Cerebellar nuclear complex (tissue), 1 donor: ENCODE measurements around the gene MAP1B.
"Not testable (repeated sequence)": the region's sequence is repeated elsewhere in the genome, so short reads cannot be mapped to it uniquely, and the experiment has no call there.

Experiments used
- DNase-seq, 2 experiments: peaks; one replicate each; lab custom pipeline; 2025; lab: John Stamatoyannopoulos, UW

MAP1B gene

GRCh38 chr5:72161951-72162350 lies 54.7 kb downstream of the MAP1B start:
- DNase-seq: no peak

- no peak for DNase-seq
These were observed 56.2 kb downstream of the MAP1B start for GRCh38 chr5:72163349-72163983.

- DNase-seq: peak in 1 of 2 experiments; percentile 53
These were observed 59.0 kb downstream of the MAP1B start for GRCh38 chr5:72166070-72166979.

DNA sequence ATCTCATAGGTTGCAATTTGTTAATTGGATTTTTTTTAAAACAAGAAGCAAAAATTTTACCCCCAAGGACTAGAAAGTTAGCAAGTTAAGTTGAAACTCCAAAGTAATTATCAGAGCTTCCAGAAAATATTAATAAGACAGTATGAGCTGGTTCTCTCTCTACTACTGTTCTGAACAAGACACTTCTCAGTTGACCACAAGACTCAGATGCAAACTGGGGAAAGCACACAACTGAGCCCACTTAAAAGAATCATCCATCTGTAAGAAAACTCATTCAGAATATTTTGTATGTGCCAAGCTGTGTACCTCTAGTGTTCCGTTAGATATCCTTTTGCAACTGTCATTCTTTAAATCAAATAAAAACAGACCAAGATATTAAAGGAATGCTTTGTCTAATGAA lies 60.0 kb downstream of the MAP1B start:
- DNase-seq: no peak

GRCh38 chr5:72167804-72168203 lies 60.5 kb downstream of the MAP1B start:
- peak in 1 of 2 experiments; percentile 44 for DNase-seq

GRCh38 chr5:72170101-72170500 lies 62.8 kb downstream of the MAP1B start:
- no peak for DNase-seq

GRCh38 chr5:72171181-72171580 lies 63.9 kb downstream of the MAP1B start:
- DNase-seq: not testable (repeated sequence)

DNA sequence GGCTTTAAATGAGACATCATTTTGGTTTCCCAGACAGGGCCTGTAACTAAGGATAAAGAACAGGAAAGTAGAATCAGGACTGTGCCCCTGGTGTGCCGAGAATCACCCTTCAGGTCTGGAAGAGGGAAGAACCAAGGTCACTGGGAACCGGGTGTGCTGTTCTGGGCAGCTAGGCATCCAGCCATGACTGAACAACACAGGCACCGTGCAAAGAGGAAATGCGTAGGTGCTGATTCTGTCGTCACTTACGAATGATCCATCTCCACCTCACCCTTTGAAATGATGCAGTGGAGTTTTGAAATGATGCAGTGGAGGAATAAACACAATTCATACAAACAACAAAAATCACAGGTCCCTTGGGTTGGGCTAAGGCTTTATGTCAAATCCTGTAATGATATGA lies 64.4 kb downstream of the MAP1B start:
- no peak for DNase-seq

GRCh38 chr5:72172786-72173185 lies 65.5 kb downstream of the MAP1B start:
- no peak for DNase-seq

- no peak for DNase-seq
These were observed 70.3 kb downstream of the MAP1B start for GRCh38 chr5:72177538-72177937.

- DNase-seq: no peak
These were observed 71.9 kb downstream of the MAP1B start for GRCh38 chr5:72179028-72179815.

GRCh38 chr5:72179816-72180440 lies 72.7 kb downstream of the MAP1B start:
- peak in 1 of 2 experiments; percentile 62 for DNase-seq

- no peak for DNase-seq
These were observed 73.7 kb downstream of the MAP1B start for GRCh38 chr5:72180925-72181324.

GRCh38 chr5:72182686-72183085 lies 75.4 kb downstream of the MAP1B start:
- no peak for DNase-seq

- DNase-seq: no peak
These were observed 75.8 kb downstream of the MAP1B start for GRCh38 chr5:72183101-72183520.

DNA sequence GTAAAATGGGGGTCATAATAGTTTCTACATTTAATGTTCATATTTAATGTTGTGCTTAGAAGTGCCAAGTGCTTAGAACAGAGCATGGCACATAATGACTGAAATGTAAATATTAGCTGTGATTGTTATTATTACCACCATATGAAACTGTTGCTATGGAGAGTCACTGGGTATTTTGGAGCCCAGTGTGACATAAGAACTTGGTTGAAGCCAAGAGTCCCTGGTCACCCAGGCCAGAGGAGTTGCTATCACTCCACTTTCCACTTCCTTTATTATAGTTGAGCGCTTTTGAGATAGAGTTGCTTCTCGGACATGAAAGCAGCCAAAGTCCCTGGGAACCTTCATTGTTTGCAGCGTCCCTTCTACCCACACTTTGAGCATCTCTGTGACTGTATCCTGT lies 77.1 kb downstream of the MAP1B start:
- DNase-seq: no peak

- no peak for DNase-seq
These were observed 78.4 kb downstream of the MAP1B start for GRCh38 chr5:72185496-72186329.

DNA sequence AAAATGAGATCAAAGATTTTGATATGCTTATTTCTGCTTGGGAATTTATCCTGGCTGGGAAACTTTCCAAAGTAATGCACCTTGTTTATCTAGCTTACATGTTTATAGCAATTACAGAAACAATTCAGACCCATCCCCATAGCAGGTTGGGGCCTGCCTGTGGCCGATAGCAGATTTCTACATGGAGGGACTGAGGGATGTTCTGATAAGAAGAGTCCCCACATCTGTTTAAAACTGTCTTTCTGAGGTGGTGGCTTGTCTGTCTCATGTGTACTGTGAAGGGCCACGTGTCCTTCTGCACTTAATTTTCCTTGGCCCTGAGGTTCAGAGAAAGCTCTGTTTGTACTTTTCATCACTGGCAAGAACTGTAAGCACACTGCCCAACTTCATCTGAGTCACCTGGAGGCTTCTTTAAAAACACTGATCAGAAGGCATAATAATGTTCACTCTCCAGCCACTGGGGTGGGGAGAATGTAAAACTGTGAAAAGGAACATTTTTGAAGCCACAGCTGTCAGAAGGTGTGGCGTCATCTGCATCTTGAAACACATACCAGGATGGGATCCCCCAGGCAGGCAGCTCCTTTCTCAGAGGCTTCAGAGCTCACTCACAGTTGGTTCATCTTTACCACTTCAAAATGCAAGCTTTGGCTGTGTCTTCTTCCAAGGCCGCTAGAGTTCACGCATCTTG lies 80.3 kb downstream of the MAP1B start:
- DNase-seq: no peak

GRCh38 chr5:72188166-72188565 lies 80.9 kb downstream of the MAP1B start:
- DNase-seq: no peak

GRCh38 chr5:72189146-72189545 lies 81.9 kb downstream of the MAP1B start:
- no peak for DNase-seq
